GM21528 (cell line): ENCODE data around the gene TBX5.

Source experiments
- ATAC-seq: cut with Tn5 transposase; IDR thresholded peaks from one replicate; pipeline ENCODE4 v1.9.1; 2021; ENCODE audit warnings: mild to moderate bottlenecking, moderate library complexity; ENCODE audit not compliant: unreplicated experiment, low FRiP score

TBX5 gene

GRCh38 chr12:114335607-114336006 lies 70.3 kb downstream of the TBX5 start:
- no peak for ATAC-seq

GRCh38 chr12:114334395-114334794 lies 71.5 kb downstream of the TBX5 start:
- ATAC-seq: no peak

GRCh38 chr12:114328292-114328691 lies 77.7 kb downstream of the TBX5 start:
- no peak for ATAC-seq

- no peak for ATAC-seq
These were observed 78.2 kb downstream of the TBX5 start for GRCh38 chr12:114327765-114328164.

- no peak for ATAC-seq
These were observed 84.4 kb downstream of the TBX5 start for GRCh38 chr12:114321524-114321923.

- no peak for ATAC-seq
These were observed 85.0 kb downstream of the TBX5 start for GRCh38 chr12:114320968-114321367.

- ATAC-seq: no peak
These were observed 85.8 kb downstream of the TBX5 start for GRCh38 chr12:114320101-114320500.

GRCh38 chr12:114319422-114319821 lies 86.5 kb downstream of the TBX5 start:
- no peak for ATAC-seq

GRCh38 chr12:114318984-114319383 lies 87.0 kb downstream of the TBX5 start:
- no peak for ATAC-seq

- no peak for ATAC-seq
These were observed 89.9 kb downstream of the TBX5 start for GRCh38 chr12:114316076-114316475.

GRCh38 chr12:114314974-114315720 lies 90.8 kb downstream of the TBX5 start:
- no peak for ATAC-seq

GRCh38 chr12:114314403-114314802 lies 91.5 kb downstream of the TBX5 start:
- no peak for ATAC-seq

GRCh38 chr12:114313910-114314309 lies 92.0 kb downstream of the TBX5 start:
- ATAC-seq: no peak

- no peak for ATAC-seq
These were observed 94.0 kb downstream of the TBX5 start for GRCh38 chr12:114311974-114312373.

GRCh38 chr12:114306646-114307045 lies 99.3 kb downstream of the TBX5 start:
- no peak for ATAC-seq

GRCh38 chr12:114305446-114305845 lies 100.5 kb downstream of the TBX5 start:
- ATAC-seq: no peak
